SHP77 treated with DMSO at 0.1 percent for 48 hours (cell line): Measurements from ENCODE around the gene CDC73.
"Not testable (repeated sequence)": the region's sequence is repeated elsewhere in the genome, so short reads cannot be mapped to it uniquely, and the experiment has no call there.

Source experiments
- DNase-seq: peaks from one replicate; lab custom pipeline; 2025; lab: John Stamatoyannopoulos, UW

Gene CDC73

GRCh38 chr1:193288548-193289080 lies 166.8 kb downstream of the CDC73 start:
- not testable (repeated sequence) for DNase-seq

GRCh38 chr1:193293726-193294125 lies 171.9 kb downstream of the CDC73 start:
- DNase-seq = no peak

GRCh38 chr1:193299038-193299437 lies 177.2 kb downstream of the CDC73 start:
- DNase-seq = no peak

GRCh38 chr1:193301746-193302145 lies 179.9 kb downstream of the CDC73 start:
- DNase-seq = no peak

- DNase-seq = no peak
Measured at GRCh38 chr1:193303849-193304248, 182.0 kb downstream of the CDC73 start.
